Muscle layer of colon (tissue), 2 donors: Measurements from ENCODE around the gene UBE3D.

ENCODE experiments used
- H3K27ac ChIP-seq: one replicate; pipeline ENCODE4 v1.7.0; 2013; ENCODE audit warnings: low read depth, mild to moderate bottlenecking, low read length, moderate library complexity
- H3K27me3 ChIP-seq, 2 donors: one replicate each; pipeline ENCODE4 v1.7.0; 2013; ENCODE audit warnings: low read length in 2 of 2, mild to moderate bottlenecking in 2 of 2; ENCODE audit not compliant: insufficient read depth in 2 of 2, control insufficient read depth in 1 of 2
- H3K36me3 ChIP-seq: one replicate; pipeline ENCODE4 v1.7.0; 2013; ENCODE audit warnings: mild to moderate bottlenecking, low read length; ENCODE audit not compliant: insufficient read depth
- H3K4me1 ChIP-seq: one replicate; pipeline ENCODE4 v1.7.0; 2013; ENCODE audit warnings: mild to moderate bottlenecking, low read length; ENCODE audit not compliant: insufficient read depth
- H3K4me3 ChIP-seq, 2 donors: one replicate each; pipeline ENCODE4 v1.7.0; 2013; ENCODE audit warnings: low read length in 2 of 2, low read depth in 1 of 2, mild to moderate bottlenecking in 1 of 2, moderate library complexity in 1 of 2
- H3K9ac ChIP-seq: one replicate; pipeline ENCODE4 v1.7.0; 2013; ENCODE audit warnings: low read length
- H3K9me3 ChIP-seq: one replicate; pipeline ENCODE4 v1.7.0; 2013; ENCODE audit warnings: mild to moderate bottlenecking, low read length
- donor health status: abdominal sarcoma.
- donor health status: Adenocarcinoma of cecum.

UBE3D gene

GRCh38 chr6:83072726-83073125 lies 7.1 kb upstream of the UBE3D start:
- Histone ChIP-seq H3K9me3 (no peaks in the 10 kb centered on the region), H3K4me3 (no peak overlapping the region), H3K27me3 (no peaks in the 10 kb centered on the region), H3K4me1 (peaks cover 15% of the 10 kb centered on the region), H3K27ac (no peak overlapping the region), H3K36me3 (no peaks in the 10 kb centered on the region), H3K9ac (no peak overlapping the region)

- no peaks in the 10 kb centered on the region for H3K27me3 ChIP-seq
- H3K9me3 ChIP-seq: no peaks in the 10 kb centered on the region
- H3K4me3 ChIP-seq: no peak overlapping the region
- H3K27ac ChIP-seq: no peak overlapping the region
- no peaks in the 10 kb centered on the region for H3K36me3 ChIP-seq
- H3K4me1 ChIP-seq: peaks cover 15% of the 10 kb centered on the region
- no peak overlapping the region for H3K9ac ChIP-seq
These were observed 6.1 kb upstream of the UBE3D start for GRCh38 chr6:83071707-83072106.

GRCh38 chr6:83071023-83071422 lies 5.4 kb upstream of the UBE3D start:
- Histone ChIP-seq H3K4me3 (no peak overlapping the region), H3K9me3 (no peaks in the 10 kb centered on the region), H3K36me3 (no peaks in the 10 kb centered on the region), H3K4me1 (peaks cover 15% of the 10 kb centered on the region), H3K27me3 (no peaks in the 10 kb centered on the region), H3K9ac (no peak overlapping the region), H3K27ac (no peak overlapping the region)

- H3K9ac ChIP-seq: no peak overlapping the region
- no peak overlapping the region for H3K4me3 ChIP-seq
- no peaks in the 10 kb centered on the region for H3K9me3 ChIP-seq
- H3K27ac ChIP-seq: no peak overlapping the region
- no peaks in the 10 kb centered on the region for H3K27me3 ChIP-seq
- no peaks in the 10 kb centered on the region for H3K36me3 ChIP-seq
- peaks cover 18% of the 10 kb centered on the region for H3K4me1 ChIP-seq
These were observed 4.0 kb upstream of the UBE3D start for GRCh38 chr6:83069633-83070032.

- Histone ChIP-seq H3K27ac (no peak overlapping the region), H3K4me1 (peaks cover 24% of the 10 kb centered on the region), H3K9ac (peak overlapping the region; percentile 63), H3K9me3 (no peaks in the 10 kb centered on the region), H3K27me3 (no peaks in the 10 kb centered on the region), H3K4me3 (peak overlapping the region in 1 of 2 donors; percentile 79), H3K36me3 (no peaks in the 10 kb centered on the region)
These were observed 3.0 kb upstream of the UBE3D start for GRCh38 chr6:83068616-83069015.

GRCh38 chr6:83067448-83068439 lies 2.1 kb upstream of the UBE3D start, which contains the start of gene DOP1A:
TSS of gene DOP1A (plus strand) at chr6:83067671. CDS start at chr6:83096978, 29,307 bp downstream.
- Histone ChIP-seq H3K27ac (peak within 1 kb of the TSS; percentile 82), H3K36me3 (no peaks in the 10 kb centered on the region), H3K9ac (peak within 1 kb of the TSS; percentile 63), H3K4me1 (peaks cover 24% of the 10 kb centered on the region), H3K9me3 (no peaks in the 10 kb centered on the region), H3K27me3 (no peaks in the 10 kb centered on the region), H3K4me3 (peak within 1 kb of the TSS; percentile 79 to 90)

- Histone ChIP-seq H3K36me3 (no peaks in the 10 kb centered on the region), H3K4me3 (no peak overlapping the region), H3K9me3 (no peaks in the 10 kb centered on the region), H3K27me3 (no peaks in the 10 kb centered on the region), H3K27ac (no peak overlapping the region), H3K9ac (no peak overlapping the region), H3K4me1 (peaks cover 9% of the 10 kb centered on the region)
These were observed 3.4 kb downstream of the UBE3D start for GRCh38 chr6:83062225-83062624.

GRCh38 chr6:83061190-83061589 lies 4.5 kb downstream of the UBE3D start:
- H3K27me3 ChIP-seq: no peaks in the 10 kb centered on the region
- no peak overlapping the region for H3K4me3 ChIP-seq
- H3K4me1 ChIP-seq: peaks cover 9% of the 10 kb centered on the region
- H3K9ac ChIP-seq: no peak overlapping the region
- H3K27ac ChIP-seq: no peak overlapping the region
- H3K9me3 ChIP-seq: no peaks in the 10 kb centered on the region
- no peaks in the 10 kb centered on the region for H3K36me3 ChIP-seq

GRCh38 chr6:83057705-83058321 lies 7.8 kb downstream of the UBE3D start:
- H3K27me3 ChIP-seq: no peaks in the 10 kb centered on the region
- no peak overlapping the region for H3K27ac ChIP-seq
- H3K9ac ChIP-seq: no peak overlapping the region
- no peaks in the 10 kb centered on the region for H3K36me3 ChIP-seq
- no peak overlapping the region for H3K4me3 ChIP-seq
- no peaks in the 10 kb centered on the region for H3K9me3 ChIP-seq
- no peaks in the 10 kb centered on the region for H3K4me1 ChIP-seq

GRCh38 chr6:83055366-83055964 lies 10.2 kb downstream of the UBE3D start:
- Histone ChIP-seq H3K36me3 (no peaks in the 10 kb centered on the region), H3K27ac (no peak overlapping the region), H3K27me3 (no peaks in the 10 kb centered on the region), H3K4me1 (no peaks in the 10 kb centered on the region), H3K9me3 (no peaks in the 10 kb centered on the region), H3K4me3 (no peak overlapping the region), H3K9ac (no peak overlapping the region)

GRCh38 chr6:83053678-83054077 lies 12.0 kb downstream of the UBE3D start:
- H3K27ac ChIP-seq: no peak overlapping the region
- H3K36me3 ChIP-seq: no peaks in the 10 kb centered on the region
- H3K4me1 ChIP-seq: no peaks in the 10 kb centered on the region
- no peaks in the 10 kb centered on the region for H3K9me3 ChIP-seq
- H3K4me3 ChIP-seq: no peak overlapping the region
- H3K27me3 ChIP-seq: no peaks in the 10 kb centered on the region
- H3K9ac ChIP-seq: no peak overlapping the region
